Endodermal cell (in vitro differentiated cells): ENCODE results near the gene DPYSL4. TPM values are rescaled to one million over a fixed set of nuclear protein-coding genes. Genes with fewer than 3 reads are reported as not detected.

Source experiments
- DNase-seq: peaks from one replicate; pipeline ENCODE4 v3.0.0-alpha.2; 2017
- H3K27ac ChIP-seq: 2 replicates; pipeline ENCODE4 v1.5.1; 2013; ENCODE audit warnings: mild to moderate bottlenecking, low read depth, low read length, moderate library complexity
- H3K27me3 ChIP-seq: 2 replicates; pipeline ENCODE4 v1.6.1; 2013; ENCODE audit warnings: mild to moderate bottlenecking, low read length, moderate library complexity; ENCODE audit not compliant: insufficient read depth, control insufficient read depth, poor library complexity, severe bottlenecking
- H3K36me3 ChIP-seq: 2 replicates; pipeline ENCODE4 v1.7.0; 2013; ENCODE audit warnings: mild to moderate bottlenecking, low read length, moderate library complexity; ENCODE audit not compliant: control insufficient read depth, insufficient read depth
- H3K4me1 ChIP-seq: one replicate; pipeline ENCODE4 v1.7.0; 2013; ENCODE audit warnings: low read length; ENCODE audit not compliant: control insufficient read depth, insufficient read depth
- H3K4me3 ChIP-seq: 2 replicates; pipeline ENCODE4 v1.5.1; 2013; ENCODE audit warnings: mild to moderate bottlenecking, low read length, moderate library complexity
- H3K9ac ChIP-seq: 2 replicates; pipeline ENCODE4 v1.6.1; 2013; ENCODE audit warnings: mild to moderate bottlenecking, low read length, moderate library complexity; ENCODE audit not compliant: poor library complexity, severe bottlenecking; ENCODE audit errors: extremely low read depth
- H3K9me3 ChIP-seq: 2 replicates; pipeline ENCODE4 v1.6.1; 2013; ENCODE audit warnings: mild to moderate bottlenecking, low read length, moderate library complexity; ENCODE audit not compliant: control insufficient read depth
- H3K27ac Mint-ChIP-seq: 2 replicates; pipeline ENCODE4 v1.8.0; 2020; ENCODE audit warnings: mixed read lengths
- H3K27me3 Mint-ChIP-seq: 2 replicates; pipeline ENCODE4 v1.8.0; 2021; ENCODE audit warnings: mild to moderate bottlenecking, mixed read lengths; ENCODE audit not compliant: insufficient read depth
- H3K36me3 Mint-ChIP-seq: 2 replicates; pipeline ENCODE4 v1.8.0; 2020; ENCODE audit warnings: low read depth, mixed read lengths
- H3K4me1 Mint-ChIP-seq: 2 replicates; pipeline ENCODE4 v1.8.0; 2020; ENCODE audit warnings: mixed read lengths
- H3K4me3 Mint-ChIP-seq: 2 replicates; pipeline ENCODE4 v1.8.0; 2020; ENCODE audit warnings: mild to moderate bottlenecking, moderate library complexity, mixed read lengths
- H3K9me3 Mint-ChIP-seq: 2 replicates; pipeline ENCODE4 v1.8.0; 2020; ENCODE audit warnings: mild to moderate bottlenecking, mixed read lengths
- CTCF ChIP-seq: fragments of 200-600 bp; sonication (generic); conservative IDR thresholded peaks from 2 replicates; pipeline ENCODE4 v1.5.0; 2021; ENCODE audit warnings: antibody characterized with exemption, mild to moderate bottlenecking
- WGBS, 2 experiments: methylation state at CpG; one replicate each; pipeline versions ENCODE4 v1.1.5 to v1.1.7; 2013; ENCODE audit warnings: missing lambda C conversion rate in 2 of 2, mixed read lengths in 1 of 2; ENCODE audit not compliant: insufficient coverage in 1 of 2, insufficient read length in 1 of 2; 5-methylcytosine and 5-hydroxymethylcytosine counted together
- total RNA-seq, 2 donors: library from RNA; stranded (reverse); fragmentation: NEBNext Ultra II Directional in 1 of 2; extraction: Animal tissue kit (Norgen Biotek cat#: 25700) in 1 of 2; gene quantifications; 2 replicates in 1 of 2; 3 replicates in 1 of 2; pipeline ENCODE4 v1.2.1, GENCODE V29; 2021

DPYSL4 gene
- total RNA-seq, 2 donors from 2014 or later, result 5.1 to 13.5 TPM

- Histone ChIP-seq H3K9me3 (no peaks in the 10 kb centered on the region), H3K4me3 (no peak overlapping the region), H3K27me3 (no peaks in the 10 kb centered on the region), H3K9ac (no peak overlapping the region), H3K4me1 (no peaks in the 10 kb centered on the region), H3K36me3 (peaks cover 9% of the 10 kb centered on the region), H3K27ac (no peak overlapping the region)
- no peak overlapping the region for H3K4me3 Mint-ChIP-seq
- no peaks in the 10 kb centered on the region for H3K9me3 Mint-ChIP-seq
- DNase-seq, result no peak
- H3K27me3 Mint-ChIP-seq, result no peaks in the 10 kb centered on the region
- H3K4me1 Mint-ChIP-seq, result no peaks in the 10 kb centered on the region
- WGBS, 2 experiments, result 83 to 92% methylated on average over 2 to 3 of the region's 3 CpGs
- no peaks in the 10 kb centered on the region for H3K36me3 Mint-ChIP-seq
- H3K27ac Mint-ChIP-seq, result no peak overlapping the region
- no peak for TF ChIP-seq CTCF
Measured at GRCh38 chr10:132151951-132152505, 34.7 kb upstream of the DPYSL4 start.

- H3K27me3 Mint-ChIP-seq, result no peaks in the 10 kb centered on the region
- no peak for DNase-seq
- no peak for TF ChIP-seq CTCF
- no peaks in the 10 kb centered on the region for H3K4me1 Mint-ChIP-seq
- Histone ChIP-seq H3K9ac (no peak overlapping the region), H3K36me3 (peaks cover 9% of the 10 kb centered on the region), H3K9me3 (no peaks in the 10 kb centered on the region), H3K4me3 (no peak overlapping the region), H3K27ac (no peak overlapping the region), H3K4me1 (no peaks in the 10 kb centered on the region), H3K27me3 (no peaks in the 10 kb centered on the region)
- WGBS, 2 experiments, result 89 to 91% methylated on average over 7 to 13 of the region's 13 CpGs
- no peak overlapping the region for H3K4me3 Mint-ChIP-seq
- H3K27ac Mint-ChIP-seq, result no peak overlapping the region
- H3K36me3 Mint-ChIP-seq, result no peaks in the 10 kb centered on the region
- H3K9me3 Mint-ChIP-seq, result no peaks in the 10 kb centered on the region
Measured at GRCh38 chr10:132152896-132153580, 33.7 kb upstream of the DPYSL4 start.

DNA sequence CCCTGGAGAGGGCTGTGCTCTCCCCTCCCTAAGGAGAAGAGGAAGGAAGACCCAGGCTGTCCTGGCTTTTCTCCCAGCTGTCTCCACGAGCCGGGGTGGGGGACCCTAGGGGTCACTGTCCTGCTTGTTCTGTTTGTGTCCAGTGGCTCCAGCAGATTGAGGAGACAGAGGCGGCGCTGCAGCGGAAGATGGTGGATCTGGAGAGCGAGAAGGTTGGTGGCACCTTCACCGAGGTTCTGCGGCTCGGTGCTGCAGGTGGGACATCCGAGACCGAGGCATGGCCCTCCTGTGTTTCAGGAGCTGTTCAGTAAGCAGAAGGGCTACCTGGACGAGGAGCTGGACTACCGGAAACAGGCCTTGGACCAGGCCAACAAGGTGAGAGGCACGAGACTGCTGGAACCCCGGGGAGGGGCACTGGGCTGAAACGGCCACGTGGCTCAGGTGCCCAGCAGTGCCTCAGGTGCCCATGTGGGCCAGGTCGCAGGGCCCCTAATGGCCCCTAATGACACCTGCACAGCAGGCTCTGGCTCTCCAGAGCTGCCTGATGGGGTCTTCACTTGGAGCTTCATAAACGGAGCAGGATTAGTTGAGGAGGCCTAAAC, 33.0 kb upstream of the DPYSL4 start:
- Histone ChIP-seq H3K4me1 (no peaks in the 10 kb centered on the region), H3K27me3 (no peaks in the 10 kb centered on the region), H3K36me3 (peaks cover 9% of the 10 kb centered on the region), H3K9ac (no peak overlapping the region), H3K27ac (no peak overlapping the region), H3K9me3 (no peaks in the 10 kb centered on the region), H3K4me3 (no peak overlapping the region)
- H3K36me3 Mint-ChIP-seq, result no peaks in the 10 kb centered on the region
- no peak for DNase-seq
- H3K27ac Mint-ChIP-seq, result no peak overlapping the region
- no peaks in the 10 kb centered on the region for H3K27me3 Mint-ChIP-seq
- no peaks in the 10 kb centered on the region for H3K4me1 Mint-ChIP-seq
- no peaks in the 10 kb centered on the region for H3K9me3 Mint-ChIP-seq
- no peak overlapping the region for H3K4me3 Mint-ChIP-seq
- WGBS, 2 experiments, result 92% methylated on average over 16 to 19 of the region's 19 CpGs
- no peak for TF ChIP-seq CTCF
